H1 (cell line): ENCODE measurements around the gene GPS1. TPM values are rescaled to one million over a fixed set of nuclear protein-coding genes. Genes with fewer than 3 reads are reported as not detected.

ENCODE experiments used
- CTCF ChIA-PET: fragments of 300-600 bp; sonication (Branson Sonifier 250); formaldehyde crosslinking; loops from one replicate; lab custom pipeline; 2021; ENCODE audit not compliant: partially characterized antibody; lab: Charles Lee
- POLR2A ChIA-PET: fragments of 300-600 bp; sonication (Branson Sonifier 250); formaldehyde crosslinking; loops from one replicate; lab custom pipeline; 2021; ENCODE audit warnings: inconsistent platforms; ENCODE audit not compliant: partially characterized antibody; lab: Charles Lee
- DNase-seq, 2 experiments: peaks; one replicate each; pipeline versions ENCODE4 v3.0.0 to v3.0.0-alpha.2; 2010 to 2022; ENCODE audit warnings: low spot score in 2 of 2, low read depth in 1 of 2, mixed read lengths in 1 of 2
- FAIRE-seq: peaks from 2 replicates; lab custom pipeline; 2011; peaks lifted over from hg19 to GRCh38; lab: Jason Lieb, UNC
- H2AFZ ChIP-seq: 2 replicates; pipeline ENCODE4 v1.8.1; 2012; ENCODE audit warnings: low read length, inconsistent platforms
- H2AK5ac ChIP-seq: 2 replicates; pipeline ENCODE4 v1.6.1; 2013; ENCODE audit warnings: low read depth, low read length
- H2BK120ac ChIP-seq: replicated peaks from 2 replicates; pipeline ENCODE3; 2013; ENCODE audit warnings: low read depth, low read length, inconsistent platforms
- H2BK12ac ChIP-seq: 2 replicates; pipeline ENCODE4 v1.6.1; 2013; ENCODE audit warnings: low read depth, low read length
- H2BK15ac ChIP-seq: 2 replicates; pipeline ENCODE4 v1.6.1; 2013; ENCODE audit warnings: low read length
- H2BK20ac ChIP-seq: 2 replicates; pipeline ENCODE4 v1.6.1; 2013; ENCODE audit warnings: low read length
- H2BK5ac ChIP-seq: 2 replicates; pipeline ENCODE4 v1.6.1; 2013; ENCODE audit warnings: low read depth, low read length
- H3K14ac ChIP-seq: 2 replicates; pipeline ENCODE4 v1.6.1; 2013; ENCODE audit warnings: inconsistent platforms; ENCODE audit not compliant: insufficient read length
- H3K18ac ChIP-seq: 2 replicates; pipeline ENCODE4 v1.6.1; 2013; ENCODE audit warnings: low read length; ENCODE audit errors: extremely low read depth
- H3K23ac ChIP-seq: 2 replicates; pipeline ENCODE4 v1.6.1; 2013; ENCODE audit warnings: inconsistent platforms; ENCODE audit not compliant: insufficient read length
- H3K23me2 ChIP-seq: 2 replicates; pipeline ENCODE4 v1.6.1; 2013; ENCODE audit warnings: low read depth, low read length
- H3K27ac ChIP-seq: 2 replicates; pipeline ENCODE4 v1.6.1; 2011; ENCODE audit warnings: low read depth, low read length, inconsistent platforms
- H3K27me3 ChIP-seq, 4 experiments: replicated peaks in 1 of 4; 1 replicate in 1 of 4; 2 replicates in 3 of 4; pipeline versions ENCODE4 v1.6.1 to v1.8.1; 2011 to 2013; ENCODE audit warnings: low read length in 3 of 4, mild to moderate bottlenecking in 3 of 4, inconsistent platforms in 2 of 4, mixed read lengths in 2 of 4, moderate library complexity in 1 of 4; ENCODE audit not compliant: control insufficient read depth in 3 of 4, insufficient read depth in 3 of 4; ENCODE audit errors: extremely low read depth in 1 of 4
- H3K36me3 ChIP-seq, 4 experiments: 2 replicates each; pipeline versions ENCODE4 v1.6.1 to v1.8.1; 2011 to 2013; ENCODE audit warnings: mild to moderate bottlenecking in 4 of 4, low read length in 3 of 4, moderate library complexity in 2 of 4, control low read depth in 1 of 4, inconsistent platforms in 1 of 4; ENCODE audit not compliant: insufficient read depth in 4 of 4, control insufficient read depth in 2 of 4
- H3K4ac ChIP-seq: replicated peaks from 2 replicates; pipeline ENCODE3; 2013; ENCODE audit warnings: low read length, low read depth, mixed read lengths, inconsistent platforms; ENCODE audit not compliant: insufficient read length
- H3K4me1 ChIP-seq, 4 experiments: replicated peaks in 1 of 4; 1 replicate in 1 of 4; 2 replicates in 3 of 4; pipeline versions ENCODE4 v1.6.1 to v1.8.1; 2011 to 2013; ENCODE audit warnings: low read length in 3 of 4, inconsistent platforms in 2 of 4, mixed read lengths in 1 of 4; ENCODE audit not compliant: insufficient read depth in 4 of 4, control insufficient read depth in 3 of 4
- H3K4me2 ChIP-seq, 2 experiments: 2 replicates each; pipeline versions ENCODE4 v1.6.1 to v1.8.1; 2011 to 2013; ENCODE audit warnings: low read depth in 2 of 2, low read length in 2 of 2, control low read depth in 1 of 2, inconsistent platforms in 1 of 2, mild to moderate bottlenecking in 1 of 2; ENCODE audit not compliant: insufficient read depth in 1 of 2
- H3K4me3 ChIP-seq, 4 experiments: fragments of 200-600, 300-600 bp in 1 of 4; sonication (generic), shearing (Covaris generic), sonication (Bioruptor Twin) in 1 of 4; 2 replicates each; pipeline versions ENCODE4 v1.5.1 to v1.8.1; 2011 to 2016; ENCODE audit warnings: low read length in 4 of 4, low read depth in 3 of 4, control low read depth in 2 of 4, inconsistent platforms in 2 of 4, mild to moderate bottlenecking in 2 of 4, mixed read lengths in 1 of 4, moderate library complexity in 1 of 4; ENCODE audit not compliant: insufficient read depth in 2 of 4; ENCODE audit errors: extremely low read depth in 1 of 4
- H3K56ac ChIP-seq: replicated peaks from 2 replicates; pipeline ENCODE3; 2013; ENCODE audit warnings: low read depth, mild to moderate bottlenecking, mixed read lengths, low read length, inconsistent platforms; ENCODE audit not compliant: insufficient read length
- H3K79me1 ChIP-seq: 2 replicates; pipeline ENCODE4 v1.6.1; 2013; ENCODE audit warnings: low read depth, low read length, control low read depth
- H3K79me2 ChIP-seq, 2 experiments: 2 replicates each; pipeline versions ENCODE4 v1.6.1 to v1.8.1; 2012 to 2013; ENCODE audit warnings: low read length in 2 of 2, mild to moderate bottlenecking in 2 of 2, inconsistent platforms in 1 of 2; ENCODE audit not compliant: insufficient read depth in 2 of 2, control insufficient read depth in 1 of 2
- H3K9ac ChIP-seq, 4 experiments: replicated peaks in 1 of 4; 1 replicate in 1 of 4; 2 replicates in 3 of 4; pipeline versions ENCODE4 v1.6.1 to v1.8.1; 2011 to 2013; ENCODE audit warnings: low read depth in 3 of 4, low read length in 3 of 4, control low read depth in 2 of 4, mild to moderate bottlenecking in 2 of 4, moderate library complexity in 2 of 4, inconsistent platforms in 1 of 4; ENCODE audit errors: extremely low read depth in 1 of 4
- H3K9me3 ChIP-seq, 2 experiments: 2 replicates each; pipeline versions ENCODE4 v1.6.1 to v1.8.1; 2012 to 2013; ENCODE audit warnings: mild to moderate bottlenecking in 2 of 2, moderate library complexity in 2 of 2, control low read depth in 1 of 2, inconsistent platforms in 1 of 2, low read depth in 1 of 2, low read length in 1 of 2, mixed read lengths in 1 of 2; ENCODE audit not compliant: insufficient read depth in 2 of 2
- H4K20me1 ChIP-seq, 2 experiments: replicated peaks in 1 of 2; 2 replicates each; pipeline versions ENCODE3 to v1.8.1; 2011 to 2013; ENCODE audit warnings: inconsistent platforms in 2 of 2, low read length in 2 of 2, mild to moderate bottlenecking in 1 of 2; ENCODE audit not compliant: insufficient read depth in 2 of 2, control insufficient read depth in 1 of 2
- H4K5ac ChIP-seq: 2 replicates; pipeline ENCODE4 v1.6.1; 2013; ENCODE audit warnings: low read length, low read depth, mixed read lengths, inconsistent platforms; ENCODE audit not compliant: insufficient read length
- H4K8ac ChIP-seq: 2 replicates; pipeline ENCODE4 v1.8.0; 2013; ENCODE audit warnings: mild to moderate bottlenecking, moderate library complexity, low read length, inconsistent platforms; ENCODE audit not compliant: insufficient read depth; ENCODE audit errors: extremely low read depth
- H4K91ac ChIP-seq: replicated peaks from 2 replicates; pipeline ENCODE3; 2013; ENCODE audit warnings: low read length, mixed read lengths, inconsistent platforms; ENCODE audit not compliant: insufficient read length
- ASH2L ChIP-seq: fragments of 200-600, 300-600 bp; sonication (generic); IDR thresholded peaks from one replicate; pipeline ENCODE4 v1.7.1; 2017; ENCODE audit warnings: low read length
- EP300 ChIP-seq, 2 experiments: IDR thresholded peaks; 1 replicate in 1 of 2; 2 replicates in 1 of 2; pipeline ENCODE4 v1.6.1; 2011 to 2012; ENCODE audit warnings: low read depth in 2 of 2, low read length in 2 of 2, mild to moderate bottlenecking in 2 of 2, borderline replicate concordance in 1 of 2, inconsistent platforms in 1 of 2, moderate library complexity in 1 of 2
- FOSL1 ChIP-seq: IDR thresholded peaks from 2 replicates; pipeline ENCODE4 v1.6.1; 2011; ENCODE audit warnings: mild to moderate bottlenecking, low read depth, low read length, moderate library complexity; ENCODE audit not compliant: insufficient read depth
- GABPA ChIP-seq: IDR thresholded peaks from 2 replicates; pipeline ENCODE4 v1.6.1; 2011; ENCODE audit warnings: mild to moderate bottlenecking, low read length, moderate library complexity, borderline replicate concordance; ENCODE audit not compliant: insufficient read depth
- GTF2F1 ChIP-seq: IDR thresholded peaks from 2 replicates; pipeline ENCODE4 v1.6.1; 2012; ENCODE audit warnings: low read depth, low read length, improper control_type of control experiment, borderline replicate concordance
- MAFK ChIP-seq: IDR thresholded peaks from 2 replicates; pipeline ENCODE4 v1.6.1; 2012; ENCODE audit warnings: low read depth, mild to moderate bottlenecking, improper control_type of control experiment, low read length
- SAP30 ChIP-seq: fragments of 300-600 bp; sonication (generic); IDR thresholded peaks from 2 replicates; pipeline ENCODE4 v1.7.1; 2012; ENCODE audit warnings: low read length, moderate library complexity, mild to moderate bottlenecking, inconsistent platforms; ENCODE audit not compliant: insufficient read depth, insufficient replicate concordance
- SRF ChIP-seq: IDR thresholded peaks from 2 replicates; pipeline ENCODE4 v1.6.1; 2011; ENCODE audit warnings: mild to moderate bottlenecking, low read depth, low read length, moderate library complexity
- WGBS, 2 experiments: shearing (Covaris generic) in 1 of 2; methylation state at CpG; one replicate each; pipeline versions ENCODE4 v1.1.6 to v1.1.7; 2013 to 2015; ENCODE audit warnings: low lambda C conversion rate in 2 of 2, mixed read lengths in 2 of 2, inconsistent platforms in 1 of 2, low coverage in 1 of 2, missing lambda C conversion rate in 1 of 2; ENCODE audit not compliant: insufficient replicate concordance in 2 of 2, insufficient coverage in 1 of 2, insufficient read length in 1 of 2; ENCODE audit errors: extremely low coverage in 1 of 2, missing lambda C conversion rate in 1 of 2; 5-methylcytosine and 5-hydroxymethylcytosine counted together
- polyA plus RNA-seq, 7 experiments: library from polyadenylated mRNA; depleted of rRNA in 3 of 7; stranded (reverse) in 5 of 7; unstranded in 2 of 7; fragments of >200 nt in 5 of 7; fragments of 200-250 nt in 2 of 7; gene quantifications; 1 replicate in 5 of 7; 2 replicates in 1 of 7; 4 replicates in 1 of 7; pipeline versions ENCODE4 v1.2.1 to v1.2.3, GENCODE V29; 2011 to 2013; ENCODE audit warnings: missing spikeins in 2 of 7, mixed read lengths in 2 of 7
- total RNA-seq: library from RNA; stranded (reverse); fragmentation: NEBNext Ultra II Directional; extraction: Animal tissue kit (Norgen Biotek cat#: 25700); gene quantifications from 2 replicates; pipeline ENCODE4 v1.2.1, GENCODE V29; 2021
- TF ChIP-seq, protein P1 (sequence below): IDR thresholded peaks from 2 replicates; pipeline ENCODE4 v1.6.1; 2011; ENCODE audit warnings: low read length, improper control_type of control experiment
- TF ChIP-seq, protein P2 (sequence below): IDR thresholded peaks from 2 replicates; pipeline ENCODE4 v1.6.1; 2012; ENCODE audit warnings: low read length, inconsistent platforms

GPS1 gene
- total and polyA plus RNA-seq, 2 of the 8 experiments (the other 6 are each of a cell fraction or from before 2014, with no cell fraction given), result 153 to 277 TPM

DNA sequence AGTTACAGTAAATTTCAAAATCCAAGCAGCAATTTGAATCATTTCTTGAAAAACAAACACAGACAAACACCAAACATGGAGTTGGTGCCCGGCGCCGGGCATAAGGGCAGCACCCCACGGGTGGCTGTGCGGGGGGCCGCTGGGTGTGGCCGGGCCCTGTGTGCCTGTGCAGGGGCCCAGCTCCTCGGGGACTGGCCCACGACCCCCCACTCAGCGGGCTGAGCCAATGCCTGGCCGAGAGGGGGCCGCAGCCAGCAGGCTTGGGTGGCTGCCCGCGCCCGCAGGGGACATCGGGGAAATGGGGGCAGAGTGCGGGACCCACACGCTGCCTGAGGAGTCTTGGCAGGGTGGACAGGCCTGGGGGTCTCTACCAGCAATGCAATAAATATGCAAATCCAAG is 26.7 kb downstream of the GPS1 start:
- Histone ChIP-seq H3K4ac (no peak overlapping the region), H2BK20ac (no peak overlapping the region), H3K4me1 (no peaks in the 10 kb centered on the region), H3K9me3 (no peaks in the 10 kb centered on the region), H2BK15ac (no peak overlapping the region), H3K23ac (no peak overlapping the region), H3K27me3 (no peaks in the 10 kb centered on the region; a peak in 1 of 7 replicates), H2BK120ac (no peak overlapping the region), H3K23me2 (no peaks in the 10 kb centered on the region), H3K14ac (no peak overlapping the region), H3K4me3 (no peak overlapping the region), H2AFZ (no peak overlapping the region), H3K27ac (no peak overlapping the region), H3K9ac (no peak overlapping the region), H3K79me1 (peaks cover 5% of the 10 kb centered on the region), H3K4me2 (no peak overlapping the region), H3K56ac (no peak overlapping the region), H3K36me3 (peaks cover 34 to 57% (median 45%) of the 10 kb centered on the region in 4 experiments), H2BK12ac (no peak overlapping the region), H4K91ac (no peak overlapping the region), H4K5ac (no peak overlapping the region), H2AK5ac (no peak overlapping the region), H3K18ac (no peak overlapping the region), H3K79me2 (no peaks in the 10 kb centered on the region), H4K8ac (no peak overlapping the region), H4K20me1 (peaks cover 22 to 33% of the 10 kb centered on the region in 2 experiments), H2BK5ac (no peak overlapping the region)
- CTCF ChIA-PET, result interaction anchor here (0.6 to 1.4 kb wide), 6 partner anchors 11 to 136 kb away, joined by 3 read pairs; no protein-coding TSS in a partner anchor
- POLR2A ChIA-PET, result interaction anchor here (0.9 to 12.5 kb wide), 10 partner anchors 11 to 48 kb away, joined by 3 to 105 read pairs (median 8); partner anchors contain the start of genes DUS1L, FASN and GPS1
- FAIRE-seq (no peak), DNase-seq (no peak)
- WGBS, 2 experiments, result 93% methylated on average over 12 of the region's 18 CpGs; no CpG with 5 or more reads in 1 of the 2 experiments
- TF ChIP-seq ASH2L, result no peak
- TF ChIP-seq, protein P1, sequence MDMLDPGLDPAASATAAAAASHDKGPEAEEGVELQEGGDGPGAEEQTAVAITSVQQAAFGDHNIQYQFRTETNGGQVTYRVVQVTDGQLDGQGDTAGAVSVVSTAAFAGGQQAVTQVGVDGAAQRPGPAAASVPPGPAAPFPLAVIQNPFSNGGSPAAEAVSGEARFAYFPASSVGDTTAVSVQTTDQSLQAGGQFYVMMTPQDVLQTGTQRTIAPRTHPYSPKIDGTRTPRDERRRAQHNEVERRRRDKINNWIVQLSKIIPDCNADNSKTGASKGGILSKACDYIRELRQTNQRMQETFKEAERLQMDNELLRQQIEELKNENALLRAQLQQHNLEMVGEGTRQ, result no peak
- no peak for TF ChIP-seq EP300 (IDR thresholded peaks at IDR 0.05; ENCODE audit: borderline replicate concordance in 1 of 2, low read depth in 2 of 2, low read length in 2 of 2)
- no peak for TF ChIP-seq SRF
- TF ChIP-seq, protein P2, sequence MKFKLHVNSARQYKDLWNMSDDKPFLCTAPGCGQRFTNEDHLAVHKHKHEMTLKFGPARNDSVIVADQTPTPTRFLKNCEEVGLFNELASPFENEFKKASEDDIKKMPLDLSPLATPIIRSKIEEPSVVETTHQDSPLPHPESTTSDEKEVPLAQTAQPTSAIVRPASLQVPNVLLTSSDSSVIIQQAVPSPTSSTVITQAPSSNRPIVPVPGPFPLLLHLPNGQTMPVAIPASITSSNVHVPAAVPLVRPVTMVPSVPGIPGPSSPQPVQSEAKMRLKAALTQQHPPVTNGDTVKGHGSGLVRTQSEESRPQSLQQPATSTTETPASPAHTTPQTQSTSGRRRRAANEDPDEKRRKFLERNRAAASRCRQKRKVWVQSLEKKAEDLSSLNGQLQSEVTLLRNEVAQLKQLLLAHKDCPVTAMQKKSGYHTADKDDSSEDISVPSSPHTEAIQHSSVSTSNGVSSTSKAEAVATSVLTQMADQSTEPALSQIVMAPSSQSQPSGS, result no peak
- no peak for TF ChIP-seq FOSL1
- no peak for TF ChIP-seq MAFK
- no peak for TF ChIP-seq GTF2F1
- no peak for TF ChIP-seq GABPA
- no peak for TF ChIP-seq SAP30
